GM23248 (cell line): ENCODE measurements around the gene RCL1. TPM values are rescaled to one million over a fixed set of nuclear protein-coding genes. Genes with fewer than 3 reads are reported as not detected.

Source experiments
- DNase-seq: peaks from one replicate; pipeline ENCODE4 v3.0.0-alpha.2; 2015
- H2AFZ ChIP-seq: fragments of 200-600 bp; sonication (generic); 2 replicates; pipeline ENCODE4 v1.6.1; 2016; ENCODE audit warnings: antibody characterized with exemption
- H3F3A ChIP-seq: fragments of 200-600 bp; sonication (generic); 2 replicates; pipeline ENCODE4 v1.6.1; 2016; ENCODE audit warnings: mild to moderate bottlenecking, antibody characterized with exemption, mixed run types; ENCODE audit not compliant: insufficient read depth
- H3K27ac ChIP-seq: fragments of 200-600 bp; sonication (generic); 2 replicates; pipeline ENCODE4 v1.5.1; 2016; ENCODE audit warnings: mild to moderate bottlenecking
- H3K27me3 ChIP-seq: fragments of 200-600 bp; sonication (generic); replicated peaks from 2 replicates; pipeline ENCODE4 v1.6.1; 2016; ENCODE audit warnings: mild to moderate bottlenecking; ENCODE audit not compliant: insufficient read depth
- H3K36me3 ChIP-seq: fragments of 200-600 bp; sonication (generic); 2 replicates; pipeline ENCODE4 v1.6.1; 2016; ENCODE audit warnings: low read depth, mild to moderate bottlenecking
- H3K4me1 ChIP-seq: fragments of 200-600 bp; sonication (generic); 2 replicates; pipeline ENCODE4 v1.6.1; 2016; ENCODE audit warnings: mild to moderate bottlenecking; ENCODE audit not compliant: insufficient read depth
- H3K4me2 ChIP-seq: fragments of 200-600 bp; sonication (generic); one replicate; pipeline ENCODE4 v1.6.1; 2016; ENCODE audit warnings: mild to moderate bottlenecking; ENCODE audit not compliant: unreplicated experiment
- H3K4me3 ChIP-seq: fragments of 200-600 bp; sonication (generic); 2 replicates; pipeline ENCODE4 v1.5.1; 2016; ENCODE audit warnings: mild to moderate bottlenecking
- H3K79me2 ChIP-seq: fragments of 200-600 bp; sonication (generic); 2 replicates; pipeline ENCODE4 v1.6.1; 2016; ENCODE audit warnings: mild to moderate bottlenecking; ENCODE audit not compliant: insufficient read depth
- H3K9ac ChIP-seq: fragments of 200-600 bp; sonication (generic); 2 replicates; pipeline ENCODE4 v1.6.1; 2016; ENCODE audit warnings: mild to moderate bottlenecking
- H3K9me2 ChIP-seq: fragments of 200-600 bp; sonication (generic); 2 replicates; pipeline ENCODE4 v1.6.1; 2016; ENCODE audit warnings: mixed run types, mild to moderate bottlenecking, moderate library complexity; ENCODE audit not compliant: insufficient read depth
- H3K9me3 ChIP-seq: fragments of 200-600 bp; sonication (generic); one replicate; pipeline ENCODE4 v1.6.1; 2017; ENCODE audit warnings: low read depth
- H4K20me1 ChIP-seq: fragments of 200-600 bp; sonication (generic); 2 replicates; pipeline ENCODE4 v1.6.0; 2016; ENCODE audit not compliant: insufficient read depth
- EZH2 ChIP-seq: fragments of 200-600 bp; sonication (generic); IDR thresholded peaks from 2 replicates; pipeline ENCODE4 v1.6.1; 2018; ENCODE audit warnings: antibody characterized with exemption, mild to moderate bottlenecking; ENCODE audit not compliant: insufficient read depth, poor library complexity, severe bottlenecking
- EZH2phosphoT487 ChIP-seq: fragments of 200-600 bp; sonication (generic); IDR thresholded peaks from 2 replicates; pipeline ENCODE4 v1.6.1; 2018; ENCODE audit warnings: antibody characterized with exemption, moderate library complexity, mild to moderate bottlenecking, low read depth; ENCODE audit not compliant: insufficient read depth
- WGBS, 2 experiments: methylation state at CpG; one replicate each; pipeline ENCODE4 v1.1.6; 2015 to 2017; ENCODE audit warnings: low lambda C conversion rate in 2 of 2, low coverage in 1 of 2; ENCODE audit errors: missing lambda C conversion rate in 2 of 2; 5-methylcytosine and 5-hydroxymethylcytosine counted together
- in situ Hi-C: fragments of 300-500 bp; cut with MboI; formaldehyde crosslinking; loops from 2 replicates; pipeline ENCODE4 v1.15.0; 2020
- polyA plus RNA-seq: library from polyadenylated mRNA; unstranded; fragments of >200 nt; fragmentation: Nextera tagmentation; extraction: Ambion mirVana; gene quantifications from 2 replicates; pipeline ENCODE4 v1.2.1, GENCODE V29; 2016
- total RNA-seq: library from RNA; depleted of rRNA; stranded (reverse); fragments of >200 nt; shearing (Covaris generic); gene quantifications from 2 replicates; pipeline ENCODE4 v1.2.3, GENCODE V29; 2014

RCL1 gene
- total and polyA plus RNA-seq, 2 experiments from 2014 or later, result 7.7 to 7.8 TPM

DNA sequence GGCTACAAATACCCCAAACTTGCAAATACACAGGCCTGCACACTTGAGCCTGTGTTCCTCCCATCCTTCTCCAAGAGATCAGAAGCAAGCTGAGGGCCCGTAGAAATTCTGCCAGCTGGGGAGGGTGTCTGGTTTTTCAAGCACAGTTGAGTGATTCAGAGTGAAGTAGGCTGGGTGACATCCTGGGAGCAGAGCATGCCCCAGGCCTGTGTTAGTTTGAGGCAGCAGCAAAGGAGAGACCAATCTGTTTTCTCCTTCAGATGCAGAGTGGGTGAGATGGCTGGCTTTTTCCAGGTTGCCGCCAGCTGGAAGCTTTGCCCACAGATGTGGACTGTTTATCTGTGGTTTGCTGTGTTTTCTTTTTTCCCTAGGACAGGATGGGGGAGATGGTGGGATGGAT is 63.1 kb downstream of the RCL1 start:
- H3K79me2 ChIP-seq, result no peaks in the 10 kb centered on the region
- H3K4me2 ChIP-seq, result peak overlapping the region; percentile 1
- H3K4me3 ChIP-seq, result no peak overlapping the region
- no peaks in the 10 kb centered on the region for H3K36me3 ChIP-seq
- peaks cover 20% of the 10 kb centered on the region for H3K4me1 ChIP-seq
- no peaks in the 10 kb centered on the region for H3K9me2 ChIP-seq
- H3F3A ChIP-seq, result peaks cover 16% of the 10 kb centered on the region
- peak overlapping the region; percentile 23 for H2AFZ ChIP-seq
- 23 to 44% methylated on average over 2 of the region's 2 CpGs for WGBS, 2 experiments
- H3K27me3 ChIP-seq, result no peaks in the 10 kb centered on the region
- no peak for TF ChIP-seq EZH2
- no peak for TF ChIP-seq EZH2phosphoT487
- no peaks in the 10 kb centered on the region for H4K20me1 ChIP-seq
- peak; percentile 68 for DNase-seq
- H3K9ac ChIP-seq, result peak overlapping the region; percentile 29
- in situ Hi-C loops, result no loop called here
- no peaks in the 10 kb centered on the region for H3K9me3 ChIP-seq
- peak overlapping the region; percentile 32 for H3K27ac ChIP-seq

DNA sequence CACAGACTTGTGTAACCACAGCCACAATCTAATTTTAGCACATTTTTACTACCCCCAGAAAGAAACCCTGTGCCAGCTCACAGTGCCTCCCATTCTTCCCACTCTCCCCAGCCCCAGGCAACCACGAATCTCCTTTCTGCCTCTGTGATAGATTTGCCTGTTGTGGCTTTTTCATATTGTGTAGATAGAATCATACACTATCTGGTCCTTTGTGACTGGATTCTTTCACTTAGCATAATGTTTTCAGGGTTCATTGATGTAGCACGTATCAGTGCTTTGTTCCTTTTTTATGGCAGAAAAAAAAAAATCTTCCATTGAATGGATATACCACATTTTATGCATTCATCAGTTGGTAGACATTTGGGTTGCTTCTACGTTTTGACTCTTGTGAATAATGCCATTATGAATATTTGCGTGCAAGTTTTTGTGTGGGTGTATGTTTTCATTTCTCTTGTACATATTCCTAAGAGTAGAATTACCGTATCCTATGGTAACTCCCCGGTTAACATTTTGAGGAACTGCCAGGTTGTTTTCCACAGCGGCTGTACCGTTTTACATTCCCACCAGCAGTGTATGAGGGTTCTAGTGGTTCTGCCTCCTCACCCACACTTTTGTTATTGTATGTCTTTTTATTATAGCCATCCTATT is 64.5 kb downstream of the RCL1 start:
- H2AFZ ChIP-seq, result no peak overlapping the region
- no peak overlapping the region for H3K9ac ChIP-seq
- H3K4me3 ChIP-seq, result no peak overlapping the region
- peaks cover 20% of the 10 kb centered on the region for H3K4me1 ChIP-seq
- H3K9me3 ChIP-seq, result no peaks in the 10 kb centered on the region
- H4K20me1 ChIP-seq, result no peaks in the 10 kb centered on the region
- H3K27me3 ChIP-seq, result no peaks in the 10 kb centered on the region
- TF ChIP-seq EZH2phosphoT487 (no peak), EZH2 (no peak)
- H3K36me3 ChIP-seq, result no peaks in the 10 kb centered on the region
- DNase-seq, result peak; percentile 38
- no peaks in the 10 kb centered on the region for H3K79me2 ChIP-seq
- 81 to 82% methylated on average over 8 of the region's 8 CpGs for WGBS, 2 experiments
- H3K9me2 ChIP-seq, result no peaks in the 10 kb centered on the region
- no peak overlapping the region for H3K4me2 ChIP-seq
- in situ Hi-C loops, result no loop called here
- no peak overlapping the region for H3K27ac ChIP-seq
- peaks cover 16% of the 10 kb centered on the region for H3F3A ChIP-seq

- H3K9me2 ChIP-seq, result no peaks in the 10 kb centered on the region
- WGBS, 2 experiments, result 97 to 98% methylated on average over 6 of the region's 6 CpGs
- DNase-seq, result no peak
- H3K79me2 ChIP-seq, result no peaks in the 10 kb centered on the region
- no peak overlapping the region for H3K4me2 ChIP-seq
- no peak overlapping the region for H3K9ac ChIP-seq
- no peaks in the 10 kb centered on the region for H3K27me3 ChIP-seq
- H4K20me1 ChIP-seq, result no peaks in the 10 kb centered on the region
- H2AFZ ChIP-seq, result no peak overlapping the region
- H3K9me3 ChIP-seq, result no peaks in the 10 kb centered on the region
- H3K4me3 ChIP-seq, result no peak overlapping the region
- H3K36me3 ChIP-seq, result no peaks in the 10 kb centered on the region
- peaks cover 16% of the 10 kb centered on the region for H3F3A ChIP-seq
- peaks cover 20% of the 10 kb centered on the region for H3K4me1 ChIP-seq
- TF ChIP-seq EZH2phosphoT487 (no peak), EZH2 (no peak)
- H3K27ac ChIP-seq, result no peak overlapping the region
- in situ Hi-C loops, result no loop called here
These were observed 66.3 kb downstream of the RCL1 start for GRCh38 chr9:4859035-4859434.

GRCh38 chr9:4860383-4860782 is 67.6 kb downstream of the RCL1 start:
- Histone ChIP-seq H3K9me2 (no peaks in the 10 kb centered on the region), H3K4me3 (no peak overlapping the region), H3K79me2 (no peaks in the 10 kb centered on the region), H3K27me3 (no peaks in the 10 kb centered on the region), H3K9ac (no peak overlapping the region), H3K36me3 (no peaks in the 10 kb centered on the region), H3K4me2 (no peak overlapping the region), H4K20me1 (no peaks in the 10 kb centered on the region), H3K27ac (no peak overlapping the region), H3K9me3 (no peaks in the 10 kb centered on the region), H2AFZ (no peak overlapping the region), H3F3A (peaks cover 14% of the 10 kb centered on the region), H3K4me1 (peaks cover 20% of the 10 kb centered on the region)
- WGBS, 2 experiments, result 45 to 50% methylated on average over 2 of the region's 2 CpGs
- DNase-seq, result no peak
- no peak for TF ChIP-seq EZH2
- no peak for TF ChIP-seq EZH2phosphoT487
- in situ Hi-C loops, result no loop called here
